ENCODE data around the gene GPNMB.

- TF ChIP-seq CTCF (IDR thresholded peaks at IDR 0.05) (no peak), POLR2A (IDR thresholded peaks at IDR 0.05) (no peak), EP300 (IDR thresholded peaks at IDR 0.05) (no peak)
Observed at GRCh38 chr7:23268167-23268566, 21.6 kb downstream of the GPNMB start.

All from tibial nerve (tissue), 4 donors.